AG04449 (cell line): ENCODE data around the gene TFF2.

Experiments used
- CTCF ChIA-PET: fragments of 350-600 bp; formaldehyde crosslinking; extraction: SDS; loops from one replicate; lab custom pipeline; 2021; ENCODE audit warnings: antibody characterized with exemption; lab: Yijun Ruan, JAX
- POLR2A ChIA-PET: fragments of 400-600, 350-600 bp; formaldehyde crosslinking; extraction: SDS; loops from one replicate; lab custom pipeline; 2020; ENCODE audit warnings: antibody characterized with exemption, inconsistent platforms; lab: Yijun Ruan, JAX
- DNase-seq: peaks from one replicate; pipeline ENCODE4 v3.0.0-alpha.2; 2010; ENCODE audit warnings: low read depth, low spot score
- H3K4me3 ChIP-seq: 2 replicates; pipeline ENCODE4 v1.5.1; 2011; ENCODE audit warnings: low read depth, mild to moderate bottlenecking, control low read depth, low read length
- TF ChIP-seq, protein P1 (sequence below): IDR thresholded peaks from one replicate; pipeline ENCODE4 v1.5.1; 2011; ENCODE audit warnings: mild to moderate bottlenecking, moderate library complexity, low read length, control low read depth, inconsistent platforms; ENCODE audit not compliant: insufficient read depth; ENCODE audit errors: missing control alignments

Gene TFF2, protein sequence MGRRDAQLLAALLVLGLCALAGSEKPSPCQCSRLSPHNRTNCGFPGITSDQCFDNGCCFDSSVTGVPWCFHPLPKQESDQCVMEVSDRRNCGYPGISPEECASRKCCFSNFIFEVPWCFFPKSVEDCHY

DNA sequence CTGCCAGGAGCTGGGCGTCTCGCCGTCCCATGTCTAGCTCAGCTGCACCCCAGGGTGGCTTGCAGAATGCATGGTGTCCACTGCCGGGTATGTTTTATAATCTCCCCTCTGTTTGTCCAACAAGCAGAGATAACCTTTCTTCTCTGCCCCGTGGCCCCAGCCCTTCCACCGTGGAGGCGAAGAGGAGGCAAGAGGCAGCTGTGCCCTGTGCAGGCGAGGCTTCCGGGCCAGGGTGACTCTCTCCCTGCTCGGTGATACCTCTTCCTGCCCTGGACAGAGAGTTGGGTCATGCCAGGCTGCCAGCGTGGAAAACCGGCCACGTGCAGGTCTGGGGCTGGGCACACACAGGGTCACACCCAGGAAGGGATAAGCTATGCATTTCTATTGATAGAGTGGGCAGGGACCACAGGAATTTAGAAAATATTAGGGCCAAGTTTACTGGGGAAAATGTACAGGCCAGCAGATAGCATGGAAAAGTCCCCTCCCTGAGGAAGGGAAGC is at the start of gene TFF2:
TFF2 (minus strand) TSS at position 68 of the 500 bp plus-strand sequence; CDS start at position 31, 37 bp downstream.
- no peak within 1 kb of the TSS for H3K4me3 ChIP-seq
- DNase-seq = no peak
- ChIA-PET CTCF (no interaction called here), POLR2A (no interaction called here)
- TF ChIP-seq, protein P1, sequence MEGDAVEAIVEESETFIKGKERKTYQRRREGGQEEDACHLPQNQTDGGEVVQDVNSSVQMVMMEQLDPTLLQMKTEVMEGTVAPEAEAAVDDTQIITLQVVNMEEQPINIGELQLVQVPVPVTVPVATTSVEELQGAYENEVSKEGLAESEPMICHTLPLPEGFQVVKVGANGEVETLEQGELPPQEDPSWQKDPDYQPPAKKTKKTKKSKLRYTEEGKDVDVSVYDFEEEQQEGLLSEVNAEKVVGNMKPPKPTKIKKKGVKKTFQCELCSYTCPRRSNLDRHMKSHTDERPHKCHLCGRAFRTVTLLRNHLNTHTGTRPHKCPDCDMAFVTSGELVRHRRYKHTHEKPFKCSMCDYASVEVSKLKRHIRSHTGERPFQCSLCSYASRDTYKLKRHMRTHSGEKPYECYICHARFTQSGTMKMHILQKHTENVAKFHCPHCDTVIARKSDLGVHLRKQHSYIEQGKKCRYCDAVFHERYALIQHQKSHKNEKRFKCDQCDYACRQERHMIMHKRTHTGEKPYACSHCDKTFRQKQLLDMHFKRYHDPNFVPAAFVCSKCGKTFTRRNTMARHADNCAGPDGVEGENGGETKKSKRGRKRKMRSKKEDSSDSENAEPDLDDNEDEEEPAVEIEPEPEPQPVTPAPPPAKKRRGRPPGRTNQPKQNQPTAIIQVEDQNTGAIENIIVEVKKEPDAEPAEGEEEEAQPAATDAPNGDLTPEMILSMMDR = no peak

DNA sequence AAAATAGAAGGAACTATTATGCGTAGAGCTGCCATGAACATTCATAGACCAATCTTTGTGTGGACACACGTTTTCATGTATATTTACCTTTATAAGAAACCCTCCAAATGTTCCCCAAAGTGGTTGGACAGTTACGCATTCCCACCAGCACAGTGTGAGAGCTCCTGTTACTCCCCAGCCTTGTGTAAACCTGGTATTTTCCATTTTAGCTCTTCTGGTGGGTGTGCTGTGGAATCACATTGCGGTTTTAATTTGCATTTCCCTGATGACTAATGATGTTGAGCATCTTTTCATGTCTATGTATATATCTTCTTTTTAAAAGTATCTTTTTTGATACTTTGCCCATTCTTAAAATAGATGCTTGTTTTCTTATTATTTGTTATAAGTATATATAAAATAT is 49.7 kb upstream of the TFF2 start:
- ChIA-PET CTCF (no interaction called here), POLR2A (no interaction called here)
- DNase-seq = no peak
- H3K4me3 ChIP-seq = no peak overlapping the region
- TF ChIP-seq, protein P1 = no peak

DNA sequence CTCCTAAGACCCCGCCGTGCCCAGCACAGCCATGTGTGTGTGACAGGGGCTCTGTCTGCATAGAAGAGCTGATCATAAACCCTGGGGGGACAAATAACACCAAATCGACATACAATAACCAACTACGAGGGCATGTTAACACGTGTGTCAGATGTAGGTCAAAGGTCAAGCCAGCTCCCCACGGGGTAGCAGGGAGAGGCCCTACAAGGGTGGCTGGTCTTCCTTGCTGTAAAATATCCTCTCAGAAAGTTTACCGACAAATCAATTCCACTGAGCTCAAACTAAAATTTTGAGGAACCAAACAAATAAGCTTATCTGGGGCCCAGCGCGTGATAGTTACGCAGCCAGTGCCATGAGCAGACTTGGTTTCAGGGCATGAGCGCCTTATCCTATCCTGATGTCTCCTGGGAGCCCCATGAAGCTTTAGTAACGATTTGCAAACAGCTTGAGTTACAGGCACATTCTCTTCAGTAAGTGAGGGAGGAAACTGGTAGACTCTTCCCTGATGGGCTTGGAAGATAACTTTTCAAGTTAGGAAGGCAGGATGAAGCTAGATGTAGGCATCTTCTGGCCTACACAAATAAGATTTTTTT is 47.7 kb upstream of the TFF2 start:
- ChIA-PET CTCF (interaction anchor here (0.9 kb wide), 1 partner anchor 31 kb away, joined by 4 read pairs; no protein-coding TSS in a partner anchor), POLR2A (no interaction called here)
- DNase-seq = no peak
- H3K4me3 ChIP-seq = no peak overlapping the region
- TF ChIP-seq, protein P1 = no peak

DNA sequence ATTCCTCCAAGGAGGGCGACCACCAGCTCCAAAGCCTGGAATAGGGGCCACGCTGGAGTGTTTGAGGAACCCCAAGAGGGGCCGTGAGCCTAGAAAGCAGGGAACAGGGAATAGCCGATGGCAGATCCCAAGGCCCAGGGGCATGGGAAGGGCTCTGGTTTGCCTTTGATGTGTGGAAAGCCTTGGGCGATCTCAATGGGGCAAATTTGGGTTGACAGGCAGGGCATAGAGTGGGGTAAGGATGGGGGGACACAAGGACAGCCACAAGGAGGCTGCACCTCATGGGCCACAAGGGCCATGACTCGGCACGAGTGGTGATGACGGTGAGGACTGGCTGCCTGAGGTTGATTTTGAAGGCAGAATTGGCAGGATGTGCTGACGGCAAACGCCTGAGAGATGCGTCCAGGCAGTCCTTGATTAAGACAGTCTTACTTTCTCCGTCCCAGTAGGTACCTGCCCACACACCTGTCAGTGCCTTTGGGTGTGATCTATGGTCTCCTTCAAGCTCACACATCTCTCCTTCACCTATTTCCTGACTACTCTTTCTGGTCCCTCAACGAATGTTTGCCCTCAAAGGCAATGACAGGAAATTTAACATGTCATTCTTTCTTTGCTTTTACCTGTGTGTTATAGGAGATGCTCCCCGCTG is 47.1 kb upstream of the TFF2 start:
- CTCF ChIA-PET = interaction anchor here (1.4 kb wide), 1 partner anchor 16 kb away, joined by 4 read pairs; no protein-coding TSS in a partner anchor
- POLR2A ChIA-PET = no interaction called here

DNA sequence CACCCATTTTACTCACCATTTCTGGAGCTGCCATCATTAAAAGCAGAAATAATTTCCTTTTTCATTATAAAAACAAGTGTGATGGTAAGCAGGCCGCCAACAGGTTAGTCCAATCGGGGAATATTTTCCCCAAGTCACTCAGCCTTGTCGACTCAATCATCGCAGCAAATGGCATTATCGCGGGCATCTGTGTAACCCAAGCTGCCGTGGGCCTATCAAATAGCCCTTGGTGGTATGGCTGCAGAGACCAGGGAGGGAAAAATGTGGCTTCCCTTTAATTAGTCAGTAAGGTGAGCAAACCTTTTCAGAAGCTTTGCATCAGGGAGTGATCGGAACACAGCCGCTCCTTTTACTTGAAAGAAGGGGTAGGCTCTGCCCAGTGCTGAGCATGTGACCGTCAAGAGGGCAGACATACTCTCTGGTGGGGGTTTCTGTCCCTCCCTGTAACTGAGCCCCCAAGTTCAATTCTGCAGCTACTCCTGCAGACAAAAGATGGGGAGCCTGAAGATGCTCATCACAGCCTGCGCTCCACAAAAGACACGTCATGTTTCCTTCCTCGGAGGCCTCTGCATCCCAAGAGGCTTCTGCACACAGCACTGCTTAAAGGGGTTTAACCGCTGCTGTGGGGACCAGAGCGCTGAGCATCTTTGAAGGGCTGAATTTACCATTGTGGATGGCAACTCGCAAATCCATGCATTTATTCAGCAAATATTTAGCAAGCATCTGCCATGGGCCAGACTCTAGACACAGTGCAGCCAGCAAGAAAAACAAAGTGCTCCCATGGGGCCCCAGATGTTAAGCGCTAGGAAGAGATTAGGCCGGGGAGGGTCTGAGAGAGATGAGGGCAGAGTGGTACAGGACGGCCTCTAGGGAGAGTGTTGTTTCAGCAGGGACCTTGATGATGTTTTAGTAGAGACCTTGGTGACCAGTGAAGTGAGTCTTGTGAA is 46.3 kb upstream of the TFF2 start:
- TF ChIP-seq, protein P1 = no peak
- CTCF ChIA-PET = interaction anchor here (1.4 kb wide), 1 partner anchor 15 kb away, joined by 4 read pairs; no protein-coding TSS in a partner anchor
- H3K4me3 ChIP-seq = no peak overlapping the region
- POLR2A ChIA-PET = no interaction called here
- DNase-seq = no peak

More for the DNA sequence above, 47.1 kb upstream of the TFF2 start:
- TF ChIP-seq, protein P1 = no peak
- DNase-seq = no peak
- no peak overlapping the region for H3K4me3 ChIP-seq
